Measurements from ENCODE around the gene ZDHHC8. TPM values are rescaled to one million over a fixed set of nuclear protein-coding genes. Genes with fewer than 3 reads are reported as not detected.
A peak's percentile ranks its signal among the peaks of the same experiment; 100 is the strongest.

The ZDHHC8 gene
- total RNA-seq, 2 donors from 2014 or later: 82.2 to 82.3 TPM

DNA sequence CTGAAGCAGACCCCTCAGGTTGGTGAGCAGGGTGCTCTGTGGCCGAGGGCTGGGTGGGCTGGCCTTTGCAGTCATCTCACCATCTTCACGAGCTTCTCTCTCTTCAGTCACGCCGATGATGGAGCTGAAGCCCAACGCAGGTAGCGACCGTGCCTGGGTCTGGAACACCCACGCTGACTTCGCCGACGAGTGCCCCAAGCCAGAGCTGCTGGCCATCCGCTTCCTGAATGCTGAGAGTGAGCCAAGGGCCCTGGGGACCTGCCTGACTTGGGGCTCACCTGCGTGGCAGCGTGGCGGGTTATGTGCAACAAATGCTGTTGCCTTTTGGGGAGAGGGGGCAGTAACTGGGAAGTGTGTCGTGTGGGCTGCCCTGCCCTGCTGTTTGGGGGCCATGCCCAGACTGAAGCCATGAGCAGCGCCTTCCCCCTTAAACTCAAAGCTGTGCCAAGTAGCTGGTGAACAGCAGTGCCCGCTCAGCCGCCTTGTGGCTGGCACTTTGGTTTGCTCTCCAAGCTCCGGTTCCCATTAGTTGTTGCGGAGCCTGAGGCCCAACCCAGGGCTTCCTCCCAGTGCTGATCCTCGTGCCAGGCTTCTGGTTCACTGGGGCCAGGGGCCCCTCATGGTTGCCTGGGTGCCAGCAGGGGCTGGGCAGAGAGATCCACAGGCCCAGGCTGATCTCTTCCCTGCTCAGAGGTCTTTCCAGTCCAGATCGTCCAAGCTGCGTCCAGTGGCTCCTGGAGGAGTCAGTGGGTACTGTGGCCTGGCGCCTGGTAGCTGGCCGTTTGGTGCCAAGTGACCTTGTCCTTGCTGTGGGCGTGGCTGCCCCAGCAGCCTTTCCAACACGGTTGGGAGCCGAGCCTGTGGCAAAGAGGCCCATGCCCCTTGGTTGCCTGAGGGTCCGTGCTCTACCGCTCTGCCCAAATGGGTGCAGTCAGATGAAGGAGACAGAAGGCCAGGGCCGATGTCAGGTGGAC, 6.1 kb upstream of the ZDHHC8 start:
- H3K27me3 Mint-ChIP-seq (ENCODE audit: insufficient read depth): no peaks in the 10 kb centered on the region
- Histone ChIP-seq H3K27ac (ENCODE audit: low read depth, low read length) (no peak overlapping the region), H3K9me3 (ENCODE audit: control insufficient read depth, low read length) (no peaks in the 10 kb centered on the region), H3K9ac (ENCODE audit: extremely low read depth, low read length, poor library complexity, severe bottlenecking) (no peak overlapping the region), H3K27me3 (ENCODE audit: control insufficient read depth, insufficient read depth, low read length, poor library complexity, severe bottlenecking) (no peaks in the 10 kb centered on the region), H3K4me1 (ENCODE audit: control insufficient read depth, insufficient read depth, low read length) (no peaks in the 10 kb centered on the region), H3K36me3 (ENCODE audit: control insufficient read depth, insufficient read depth, low read length) (peaks cover 73% of the 10 kb centered on the region), H3K4me3 (ENCODE audit: low read length) (no peak overlapping the region)
- peak overlapping the region; percentile 20 for H3K27ac Mint-ChIP-seq
- TF ChIP-seq, protein P1, sequence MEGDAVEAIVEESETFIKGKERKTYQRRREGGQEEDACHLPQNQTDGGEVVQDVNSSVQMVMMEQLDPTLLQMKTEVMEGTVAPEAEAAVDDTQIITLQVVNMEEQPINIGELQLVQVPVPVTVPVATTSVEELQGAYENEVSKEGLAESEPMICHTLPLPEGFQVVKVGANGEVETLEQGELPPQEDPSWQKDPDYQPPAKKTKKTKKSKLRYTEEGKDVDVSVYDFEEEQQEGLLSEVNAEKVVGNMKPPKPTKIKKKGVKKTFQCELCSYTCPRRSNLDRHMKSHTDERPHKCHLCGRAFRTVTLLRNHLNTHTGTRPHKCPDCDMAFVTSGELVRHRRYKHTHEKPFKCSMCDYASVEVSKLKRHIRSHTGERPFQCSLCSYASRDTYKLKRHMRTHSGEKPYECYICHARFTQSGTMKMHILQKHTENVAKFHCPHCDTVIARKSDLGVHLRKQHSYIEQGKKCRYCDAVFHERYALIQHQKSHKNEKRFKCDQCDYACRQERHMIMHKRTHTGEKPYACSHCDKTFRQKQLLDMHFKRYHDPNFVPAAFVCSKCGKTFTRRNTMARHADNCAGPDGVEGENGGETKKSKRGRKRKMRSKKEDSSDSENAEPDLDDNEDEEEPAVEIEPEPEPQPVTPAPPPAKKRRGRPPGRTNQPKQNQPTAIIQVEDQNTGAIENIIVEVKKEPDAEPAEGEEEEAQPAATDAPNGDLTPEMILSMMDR (conservative IDR thresholded peaks at IDR 0.05): no peak
- no peak overlapping the region for H3K4me3 Mint-ChIP-seq
- H3K36me3 Mint-ChIP-seq (ENCODE audit: low read depth): peaks cover 50% of the 10 kb centered on the region
- DNase-seq: no peak
- WGBS, 2 experiments (ENCODE audit: insufficient coverage in 1 of 2, insufficient read length in 1 of 2): 95 to 98% methylated on average over 23 to 32 of the region's 32 CpGs
- H3K4me1 Mint-ChIP-seq: no peaks in the 10 kb centered on the region
- no peaks in the 10 kb centered on the region for H3K9me3 Mint-ChIP-seq

GRCh38 chr22:20126284-20127029, 5.1 kb upstream of the ZDHHC8 start:
- Mint-ChIP-seq H3K9me3 (no peaks in the 10 kb centered on the region), H3K27ac (no peak overlapping the region)
- 95% methylated on average over 17 to 19 of the region's 19 CpGs for WGBS, 2 experiments (ENCODE audit: insufficient coverage in 1 of 2, insufficient read length in 1 of 2)

DNA sequence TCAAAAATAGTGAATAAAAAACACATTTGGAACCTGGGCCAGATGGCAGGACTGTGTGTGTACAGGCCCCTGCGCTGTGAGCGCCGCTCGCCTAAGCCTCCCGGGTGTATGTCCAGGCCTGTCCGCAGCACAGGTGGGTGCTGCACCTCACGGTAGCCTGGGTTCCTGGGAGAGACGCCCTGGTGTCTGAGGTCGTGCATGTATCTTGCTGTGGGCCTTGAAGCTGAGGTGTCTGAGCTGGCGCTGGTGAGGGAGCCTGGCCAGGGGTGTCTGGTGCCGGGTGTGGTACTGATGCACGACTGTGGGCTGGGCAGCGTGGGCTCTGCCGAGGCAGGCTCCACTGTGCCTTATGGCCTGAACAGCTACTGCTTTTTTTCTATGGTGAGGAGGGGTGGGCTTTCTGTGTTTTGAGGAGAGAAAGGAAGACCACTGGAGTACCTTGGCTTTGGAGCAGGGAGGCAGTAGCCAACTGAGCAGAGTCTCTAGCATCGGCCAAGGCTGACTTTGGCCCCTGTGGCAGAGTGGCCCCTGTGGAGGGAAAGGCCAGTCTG, 4.2 kb upstream of the ZDHHC8 start:
- Histone ChIP-seq H3K27me3 (ENCODE audit: control insufficient read depth, insufficient read depth, low read length, poor library complexity, severe bottlenecking) (no peaks in the 10 kb centered on the region), H3K27ac (ENCODE audit: low read depth, low read length) (peak overlapping the region; percentile 29), H3K9ac (ENCODE audit: extremely low read depth, low read length, poor library complexity, severe bottlenecking) (no peak overlapping the region), H3K4me3 (ENCODE audit: low read length) (no peak overlapping the region), H3K36me3 (ENCODE audit: control insufficient read depth, insufficient read depth, low read length) (peaks cover 54% of the 10 kb centered on the region), H3K9me3 (ENCODE audit: control insufficient read depth, low read length) (no peaks in the 10 kb centered on the region), H3K4me1 (ENCODE audit: control insufficient read depth, insufficient read depth, low read length) (no peaks in the 10 kb centered on the region)
- WGBS, 2 experiments (ENCODE audit: insufficient coverage in 1 of 2, insufficient read length in 1 of 2): 94 to 98% methylated on average over 12 to 15 of the region's 15 CpGs
- Mint-ChIP-seq H3K4me1 (no peaks in the 10 kb centered on the region), H3K4me3 (no peak overlapping the region), H3K9me3 (no peaks in the 10 kb centered on the region), H3K27ac (peak overlapping the region; percentile 74), H3K27me3 (ENCODE audit: insufficient read depth) (no peaks in the 10 kb centered on the region), H3K36me3 (ENCODE audit: low read depth) (peaks cover 36% of the 10 kb centered on the region)
- DNase-seq: no peak
- TF ChIP-seq, protein P1 (conservative IDR thresholded peaks at IDR 0.05): no peak

More at GRCh38 chr22:20126284-20127029, 5.1 kb upstream of the ZDHHC8 start:
- no peaks in the 10 kb centered on the region for H3K27me3 Mint-ChIP-seq (ENCODE audit: insufficient read depth)
- DNase-seq: no peak
- no peak overlapping the region for H3K9ac ChIP-seq (ENCODE audit: extremely low read depth, low read length, poor library complexity, severe bottlenecking)
- H3K9me3 ChIP-seq (ENCODE audit: control insufficient read depth, low read length): no peaks in the 10 kb centered on the region
- H3K36me3 Mint-ChIP-seq (ENCODE audit: low read depth): peaks cover 45% of the 10 kb centered on the region
- H3K4me1 ChIP-seq (ENCODE audit: control insufficient read depth, insufficient read depth, low read length): no peaks in the 10 kb centered on the region
- no peak overlapping the region for H3K27ac ChIP-seq (ENCODE audit: low read depth, low read length)
- H3K4me3 Mint-ChIP-seq: no peak overlapping the region
- no peaks in the 10 kb centered on the region for H3K27me3 ChIP-seq (ENCODE audit: control insufficient read depth, insufficient read depth, low read length, poor library complexity, severe bottlenecking)
- H3K4me3 ChIP-seq (ENCODE audit: low read length): no peak overlapping the region
- H3K4me1 Mint-ChIP-seq: no peaks in the 10 kb centered on the region
- H3K36me3 ChIP-seq (ENCODE audit: control insufficient read depth, insufficient read depth, low read length): peaks cover 63% of the 10 kb centered on the region
- TF ChIP-seq, protein P1 (conservative IDR thresholded peaks at IDR 0.05): no peak
